ENCODE measurements around the gene MAGI2.

GRCh38 chr7:78968951-78969350 is 484.5 kb downstream of the MAGI2 start:
- TF ChIP-seq, protein P1, sequence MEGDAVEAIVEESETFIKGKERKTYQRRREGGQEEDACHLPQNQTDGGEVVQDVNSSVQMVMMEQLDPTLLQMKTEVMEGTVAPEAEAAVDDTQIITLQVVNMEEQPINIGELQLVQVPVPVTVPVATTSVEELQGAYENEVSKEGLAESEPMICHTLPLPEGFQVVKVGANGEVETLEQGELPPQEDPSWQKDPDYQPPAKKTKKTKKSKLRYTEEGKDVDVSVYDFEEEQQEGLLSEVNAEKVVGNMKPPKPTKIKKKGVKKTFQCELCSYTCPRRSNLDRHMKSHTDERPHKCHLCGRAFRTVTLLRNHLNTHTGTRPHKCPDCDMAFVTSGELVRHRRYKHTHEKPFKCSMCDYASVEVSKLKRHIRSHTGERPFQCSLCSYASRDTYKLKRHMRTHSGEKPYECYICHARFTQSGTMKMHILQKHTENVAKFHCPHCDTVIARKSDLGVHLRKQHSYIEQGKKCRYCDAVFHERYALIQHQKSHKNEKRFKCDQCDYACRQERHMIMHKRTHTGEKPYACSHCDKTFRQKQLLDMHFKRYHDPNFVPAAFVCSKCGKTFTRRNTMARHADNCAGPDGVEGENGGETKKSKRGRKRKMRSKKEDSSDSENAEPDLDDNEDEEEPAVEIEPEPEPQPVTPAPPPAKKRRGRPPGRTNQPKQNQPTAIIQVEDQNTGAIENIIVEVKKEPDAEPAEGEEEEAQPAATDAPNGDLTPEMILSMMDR (conservative IDR thresholded peaks at IDR 0.05 in 1 of 2, IDR thresholded peaks at IDR 0.05 in 1 of 2; ENCODE audit: extremely low read depth in 1 of 2, insufficient read depth in 1 of 2, low read depth in 1 of 2, low read length in 2 of 2) = no peak
- no peak for TF ChIP-seq EZH2 (IDR thresholded peaks at IDR 0.05; ENCODE audit: borderline replicate concordance, low read length)
